ENCODE measurements around the gene ZBTB5.

DNA sequence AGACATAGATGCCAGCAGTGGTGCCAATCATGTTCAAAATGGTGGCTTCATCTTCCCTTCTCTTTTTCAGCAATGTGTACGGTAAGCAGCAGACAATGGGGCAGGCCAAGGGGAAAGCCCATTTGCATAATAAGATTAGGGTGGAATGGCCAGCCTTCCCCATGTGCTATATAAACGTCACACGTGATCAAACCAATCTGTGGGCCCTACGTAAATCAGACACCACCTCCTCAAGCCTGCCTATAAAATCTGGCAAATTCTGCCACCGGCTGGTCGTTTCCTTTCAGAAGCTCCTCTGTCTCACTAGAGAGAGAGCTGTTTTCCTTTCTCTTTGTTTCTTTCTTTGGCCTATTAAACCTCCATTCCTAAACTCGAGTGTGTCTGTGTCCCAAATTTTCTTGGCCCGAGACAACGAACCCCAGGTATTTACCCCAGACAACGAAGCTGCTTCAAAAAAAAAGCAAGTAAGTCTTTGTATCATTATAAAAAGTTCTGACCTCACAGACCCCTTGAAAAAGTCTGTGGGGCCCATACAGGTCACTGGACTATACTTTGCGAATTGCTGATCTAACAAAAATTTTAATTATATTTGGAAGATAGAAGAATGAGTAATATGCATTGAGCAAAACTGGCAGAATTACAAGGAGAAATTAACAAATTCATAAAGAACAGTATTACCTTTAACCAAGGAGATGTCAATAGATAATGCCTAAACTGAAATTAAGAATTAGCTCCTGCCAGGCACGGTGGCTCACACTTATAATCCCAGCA, 15.2 kb downstream of the ZBTB5 start:
- TF ChIP-seq POLR2AphosphoS5 (IDR thresholded peaks at IDR 0.05; ENCODE audit: low read depth, low read length) (no peak), POLR2A (IDR thresholded peaks at IDR 0.05; ENCODE audit: low read depth, low read length) (no peak)

Measured in GM12892 (cell line).